H1 (cell line): ENCODE measurements around the gene FERMT2. TPM values are rescaled to one million over a fixed set of nuclear protein-coding genes. Genes with fewer than 3 reads are reported as not detected.

Experiments used
- CHD1 ChIP-seq: IDR thresholded peaks from 2 replicates; pipeline ENCODE4 v1.6.1; 2012; ENCODE audit warnings: low read depth, low read length, improper control_type of control experiment
- KDM4A ChIP-seq: IDR thresholded peaks from one replicate; pipeline ENCODE4 v1.7.1; 2012; ENCODE audit warnings: low read depth, mild to moderate bottlenecking, moderate library complexity, low read length, inconsistent platforms; ENCODE audit not compliant: severe bottlenecking
- PHF8 ChIP-seq: fragments of 200-600 bp; sonication (generic); conservative IDR thresholded peaks from 2 replicates; pipeline ENCODE4 v1.7.1; 2012; ENCODE audit warnings: low read depth, mild to moderate bottlenecking, inconsistent platforms, low read length, moderate library complexity
- polyA plus RNA-seq, 7 experiments: library from polyadenylated mRNA; depleted of rRNA in 3 of 7; stranded (reverse) in 5 of 7; unstranded in 2 of 7; fragments of >200 nt in 5 of 7; fragments of 200-250 nt in 2 of 7; gene quantifications; 1 replicate in 5 of 7; 2 replicates in 1 of 7; 4 replicates in 1 of 7; pipeline versions ENCODE4 v1.2.1 to v1.2.3, GENCODE V29; 2011 to 2013; ENCODE audit warnings: missing spikeins in 2 of 7, mixed read lengths in 2 of 7
- total RNA-seq: library from RNA; stranded (reverse); fragmentation: NEBNext Ultra II Directional; extraction: Animal tissue kit (Norgen Biotek cat#: 25700); gene quantifications from 2 replicates; pipeline ENCODE4 v1.2.1, GENCODE V29; 2021

Gene FERMT2
- total and polyA plus RNA-seq, 2 of the 8 experiments (the other 6 are each of a cell fraction or from before 2014, with no cell fraction given): 53.3 to 142 TPM

- TF ChIP-seq CHD1: no peak
- TF ChIP-seq KDM4A: no peak
- TF ChIP-seq PHF8: no peak
These were observed 36.7 kb upstream of the FERMT2 start (continued) for GRCh38 chr14:52987514-52987913.
